ENCODE results near the gene EP400. TPM values are rescaled to one million over a fixed set of nuclear protein-coding genes. Genes with fewer than 3 reads are reported as not detected.
A peak's percentile ranks its signal among the peaks of the same experiment; 100 is the strongest.

The EP400 gene

Small RNA genes within 50 kb of the gene (small RNA-seq; reads per million reads assigned to genes)
- gene AC131009.3 (ENCODE audit: insufficient read depth) (not detected), gene AC137590.2 (ENCODE audit: insufficient read depth) (not detected), gene SNORA49 (ENCODE audit: insufficient read depth) (18.1 reads per million, percentile 77 among the genes with 10 or more reads in this experiment)
